Transverse colon (tissue), 4 donors: ENCODE results near the gene ZNF444. TPM values are rescaled to one million over a fixed set of nuclear protein-coding genes. Genes with fewer than 3 reads are reported as not detected.

Source experiments
- DNase-seq: peaks from one replicate; pipeline ENCODE4 v3.0.0-alpha.2; 2019
- H3K27ac ChIP-seq, 4 donors: fragments of 200-600 bp; sonication (generic); 2 replicates each; pipeline ENCODE4 v1.5.1; 2016 to 2018; ENCODE audit warnings: inconsistent platforms in 4 of 4
- H3K27me3 ChIP-seq: fragments of 200-600 bp; sonication (generic); 2 replicates; pipeline ENCODE4 v1.5.1; 2017; ENCODE audit warnings: inconsistent platforms
- H3K36me3 ChIP-seq, 4 donors: fragments of 200-600 bp; sonication (generic); 2 replicates each; pipeline ENCODE4 v1.5.1; 2017 to 2019; ENCODE audit warnings: inconsistent platforms in 4 of 4
- H3K4me1 ChIP-seq, 4 donors: fragments of 200-600 bp; sonication (generic); 2 replicates each; pipeline ENCODE4 v1.5.1; 2017 to 2020; ENCODE audit warnings: inconsistent platforms in 4 of 4
- H3K4me3 ChIP-seq, 4 donors: fragments of 200-600 bp; sonication (generic); 1 replicate in 1 of 4; 2 replicates in 3 of 4; pipeline versions ENCODE4 v1.5.1 to v1.6.1; 2017 to 2019; ENCODE audit warnings: inconsistent platforms in 4 of 4
- H3K9me3 ChIP-seq, 2 donors: fragments of 200-600 bp; sonication (generic); 2 replicates each; pipeline ENCODE4 v1.5.1; 2017 to 2019; ENCODE audit warnings: inconsistent platforms in 2 of 2
- CTCF ChIP-seq, 5 experiments: fragments of 200-600 bp in 3 of 5; fragments of 450-650 bp in 2 of 5; sonication (generic) in 3 of 5; IDR thresholded peaks; 1 replicate in 2 of 5; 2 replicates in 3 of 5; pipeline ENCODE4 v1.5.1; 2016 to 2017; ENCODE audit warnings: antibody characterized with exemption in 5 of 5, inconsistent platforms in 3 of 5, mild to moderate bottlenecking in 2 of 5, moderate library complexity in 1 of 5
- EP300 ChIP-seq: sonication (generic); formaldehyde crosslinking; IDR thresholded peaks from one replicate; pipeline ENCODE4 v1.6.1; 2017; ENCODE audit warnings: antibody characterized with exemption, low read depth
- POLR2A ChIP-seq: fragments of 450-650 bp; IDR thresholded peaks from one replicate; pipeline ENCODE4 v1.6.1; 2016; ENCODE audit warnings: antibody characterized with exemption, mild to moderate bottlenecking, moderate library complexity
- POLR2AphosphoS5 ChIP-seq, 3 donors: sonication (generic); formaldehyde crosslinking; IDR thresholded peaks; one replicate each; pipeline ENCODE4 v1.6.1; 2016; ENCODE audit warnings: antibody characterized with exemption in 3 of 3
- WGBS, 2 donors: methylation state at CpG; one replicate each; pipeline ENCODE4 v1.1.5; 2018; ENCODE audit warnings: low coverage in 1 of 2; 5-methylcytosine and 5-hydroxymethylcytosine counted together
- in situ Hi-C, 4 donors: fragments of 200-750 bp; cut with MboI; loops; one replicate each; pipeline versions ENCODE4 v1.15.0 to v1.15.1; 2017; ENCODE audit warnings: low sequenced_read_pairs in 3 of 4, low pct_ligation_motif_present in 1 of 4, low pct_unique_long_range_greater_than_20kb in 1 of 4
- intact Hi-C: fragments of 100-400 bp; cut with DNase I; formaldehyde crosslinking; loops from one replicate; pipeline ENCODE4 v1.15.1; 2023; ENCODE audit warnings: low total_unique reads
- total RNA-seq, 4 donors: library from RNA; depleted of rRNA; stranded (reverse); fragments of >200 nt; gene quantifications; one replicate each; pipeline ENCODE4 v1.1.0, GENCODE V29; 2016

ZNF444 gene
- total RNA-seq, 4 donors from 2014 or later: 20.7 to 148 (median 39.2) TPM

GRCh38 chr19:56121180-56122167 lies 19.6 kb upstream of the ZNF444 start, which contains the start of gene ZNF787:
Gene ZNF787 (minus strand): TSS chr19:56121295. CDS start chr19:56103217, 18,078 bp downstream.
- WGBS, 2 donors: 11 to 61% methylated on average over 5 to 34 of the region's 74 CpGs
- Histone ChIP-seq H3K27me3 (no peaks in the 10 kb centered on the region), H3K9me3 (no peaks in the 10 kb centered on the region), H3K4me1 (peaks cover 26 to 53% (median 48%) of the 10 kb centered on the region in 4 donors), H3K36me3 (no peaks in the 10 kb centered on the region), H3K4me3 (peak within 1 kb of the TSS; percentile 73 to 86 (median 84)), H3K27ac (peak within 1 kb of the TSS; percentile 94 to 98 (median 96))
- DNase-seq: peak; percentile 99
- intact Hi-C loops: loop anchor here (1.0 kb wide), 1 partner anchor 20 kb away; the partner anchor contains the start of gene ZNF444
- in situ Hi-C loops: no loop called here
- TF ChIP-seq POLR2AphosphoS5 (IDR thresholded peaks at IDR 0.05) (peak; percentile 73 to 85 (median 77)), CTCF (IDR thresholded peaks at IDR 0.05) (no peak), POLR2A (peak; percentile 58), EP300 (peak; percentile 50)

GRCh38 chr19:56123266-56123891 lies 17.7 kb upstream of the ZNF444 start:
- WGBS, 2 donors: 75 to 87% methylated on average over 6 to 16 of the region's 16 CpGs
- TF ChIP-seq POLR2A (no peak), POLR2AphosphoS5 (IDR thresholded peaks at IDR 0.05) (no peak)

GRCh38 chr19:56124578-56124977 lies 16.5 kb upstream of the ZNF444 start:
- no peak for TF ChIP-seq CTCF (IDR thresholded peaks at IDR 0.05)
- no peak for TF ChIP-seq EP300
- no peak for TF ChIP-seq POLR2AphosphoS5 (IDR thresholded peaks at IDR 0.05)
- no peak for TF ChIP-seq POLR2A
- in situ Hi-C loops: no loop called here
- Histone ChIP-seq H3K9me3 (no peaks in the 10 kb centered on the region), H3K27me3 (no peaks in the 10 kb centered on the region), H3K27ac (no peak overlapping the region), H3K4me3 (no peak overlapping the region), H3K36me3 (no peaks in the 10 kb centered on the region), H3K4me1 (peaks cover 2 to 29% (median 26%) of the 10 kb centered on the region in 4 donors)
- 87 to 91% methylated on average over 3 to 4 of the region's 4 CpGs for WGBS, 2 donors
- DNase-seq: no peak
- intact Hi-C loops: no loop called here

More at GRCh38 chr19:56123266-56123891, 17.7 kb upstream of the ZNF444 start:
- no peak for DNase-seq
- Histone ChIP-seq H3K27me3 (no peaks in the 10 kb centered on the region), H3K27ac (no peak overlapping the region), H3K4me3 (no peak overlapping the region), H3K36me3 (no peaks in the 10 kb centered on the region), H3K9me3 (no peaks in the 10 kb centered on the region), H3K4me1 (peaks cover 14 to 40% (median 38%) of the 10 kb centered on the region in 4 donors)
- intact Hi-C loops: no loop called here
- in situ Hi-C loops: no loop called here

GRCh38 chr19:56125806-56126590 lies 15.1 kb upstream of the ZNF444 start:
- peaks cover 0 to 23% (median 19%) of the 10 kb centered on the region in 4 donors for H3K4me1 ChIP-seq
- peak overlapping the region; percentile 32 to 73 (median 46) for H3K27ac ChIP-seq
- intact Hi-C loops (no loop called here), in situ Hi-C loops (no loop called here)
- peak; percentile 56 for DNase-seq
- H3K9me3 ChIP-seq: no peaks in the 10 kb centered on the region
- no peak overlapping the region for H3K4me3 ChIP-seq
- 42 to 47% methylated on average over 2 to 16 of the region's 16 CpGs for WGBS, 2 donors
- TF ChIP-seq POLR2AphosphoS5 (IDR thresholded peaks at IDR 0.05) (peak in 1 of 3 donors; percentile 6), EP300 (no peak)
- no peaks in the 10 kb centered on the region for H3K36me3 ChIP-seq
- H3K27me3 ChIP-seq: no peaks in the 10 kb centered on the region
